HepG2 (cell line): ENCODE data around the gene TMEM167A. TPM values are rescaled to one million over a fixed set of nuclear protein-coding genes. Genes with fewer than 3 reads are reported as not detected.

Source experiments
- BORCS8-MEF2B ChIP-seq: sonication (generic); formaldehyde crosslinking; IDR thresholded peaks from 2 replicates; pipeline ENCODE4 v1.8.0; 2022; ENCODE audit warnings: mild to moderate bottlenecking, missing genetic modification reagents
- BRD4 ChIP-seq: sonication (generic); formaldehyde crosslinking; IDR thresholded peaks from 2 replicates; pipeline ENCODE4 v1.4.0; 2020; ENCODE audit warnings: missing genetic modification reagents
- CBX1 ChIP-seq: IDR thresholded peaks from one replicate; pipeline ENCODE4 v1.6.1; 2016; ENCODE audit warnings: antibody characterized with exemption, low read depth
- FOXK1 ChIP-seq: sonication (generic); formaldehyde crosslinking; IDR thresholded peaks from 2 replicates; pipeline ENCODE4 v1.4.0; 2020; ENCODE audit warnings: low read depth, missing genetic modification reagents, borderline replicate concordance
- GZF1 ChIP-seq: sonication (generic); formaldehyde crosslinking; IDR thresholded peaks from 2 replicates; pipeline ENCODE4 v1.5.1; 2020; ENCODE audit warnings: mild to moderate bottlenecking, missing genetic modification reagents
- HNF4A ChIP-seq: sonication (generic); formaldehyde crosslinking; IDR thresholded peaks from 2 replicates; pipeline ENCODE4 v1.4.0; 2020; ENCODE audit warnings: missing genetic modification reagents
- MAF1 ChIP-seq: sonication (generic); formaldehyde crosslinking; IDR thresholded peaks from 2 replicates; pipeline ENCODE4 v1.5.0; 2020; ENCODE audit warnings: missing genetic modification reagents, borderline replicate concordance
- PHF5A ChIP-seq: IDR thresholded peaks from one replicate; pipeline ENCODE4 v1.6.1; 2018; ENCODE audit warnings: low read depth, missing genetic modification reagents; ENCODE audit not compliant: unreplicated experiment
- SMYD3 ChIP-seq: sonication (generic); formaldehyde crosslinking; IDR thresholded peaks from 2 replicates; pipeline ENCODE4 v1.8.1; 2023; ENCODE audit warnings: mild to moderate bottlenecking, missing genetic modification reagents
- SNAPC2 ChIP-seq: sonication (generic); formaldehyde crosslinking; IDR thresholded peaks from 2 replicates; pipeline ENCODE4 v1.8.1; 2022; ENCODE audit warnings: mild to moderate bottlenecking, missing genetic modification reagents
- ZBTB21 ChIP-seq: sonication (generic); formaldehyde crosslinking; IDR thresholded peaks from 2 replicates; pipeline ENCODE4 v1.4.0; 2020; ENCODE audit warnings: missing genetic modification reagents
- ZBTB3 ChIP-seq: sonication (generic); formaldehyde crosslinking; IDR thresholded peaks from 2 replicates; pipeline ENCODE4 v1.4.0; 2020; ENCODE audit warnings: low read depth, mild to moderate bottlenecking, moderate library complexity, missing genetic modification reagents, borderline replicate concordance
- ZNF121 ChIP-seq: sonication (generic); formaldehyde crosslinking; IDR thresholded peaks from 2 replicates; pipeline ENCODE4 v1.5.0; 2020; ENCODE audit warnings: mild to moderate bottlenecking, missing genetic modification reagents
- ZNF296 ChIP-seq: sonication (generic); formaldehyde crosslinking; conservative IDR thresholded peaks from 2 replicates; pipeline ENCODE4 v1.5.0; 2020; ENCODE audit warnings: mild to moderate bottlenecking, missing genetic modification reagents
- ZNF337 ChIP-seq: sonication (generic); formaldehyde crosslinking; IDR thresholded peaks from 2 replicates; pipeline ENCODE4 v1.5.1; 2020; ENCODE audit warnings: missing genetic modification reagents, low read depth, mild to moderate bottlenecking, borderline replicate concordance
- ZNF350 ChIP-seq: sonication (generic); formaldehyde crosslinking; IDR thresholded peaks from 2 replicates; pipeline ENCODE4 v1.4.0; 2020; ENCODE audit warnings: mild to moderate bottlenecking, low read depth, missing genetic modification reagents, borderline replicate concordance
- ZNF446 ChIP-seq: sonication (generic); formaldehyde crosslinking; IDR thresholded peaks from 2 replicates; pipeline ENCODE4 v1.5.0; 2020; ENCODE audit warnings: mild to moderate bottlenecking, missing genetic modification reagents
- ZNF451 ChIP-seq: sonication (generic); formaldehyde crosslinking; IDR thresholded peaks from 2 replicates; pipeline ENCODE4 v1.5.0; 2020; ENCODE audit warnings: mild to moderate bottlenecking, missing genetic modification reagents
- ZNF713 ChIP-seq: sonication (generic); formaldehyde crosslinking; IDR thresholded peaks from 2 replicates; pipeline ENCODE4 v1.4.0; 2020; ENCODE audit warnings: mild to moderate bottlenecking, missing genetic modification reagents
- polyA plus RNA-seq, 8 experiments: library from polyadenylated mRNA; depleted of rRNA in 3 of 8; stranded (reverse) in 7 of 8; unstranded in 1 of 8; fragments of >200 nt; fragmentation: Illumina TruSeq in 4 of 8; extraction: Trizol in 4 of 8; gene quantifications; 2 replicates each; pipeline versions ENCODE4 v1.2.1 to v1.2.3, GENCODE V29; 2011 to 2016; ENCODE audit warnings: low read depth in 4 of 8, missing spikeins in 1 of 8, mixed read lengths in 1 of 8; ENCODE audit not compliant: insufficient read depth in 1 of 8
- total RNA-seq, 5 experiments: library from RNA; depleted of rRNA; stranded (reverse); fragments of >200 nt; fragmentation: Illumina TruSeq; extraction: Trizol; gene quantifications; 2 replicates each; pipeline ENCODE4 v1.2.3, GENCODE V29; 2016; ENCODE audit warnings: low read depth in 1 of 5
- TF ChIP-seq, protein P1 (sequence below): sonication (generic); formaldehyde crosslinking; IDR thresholded peaks from 2 replicates; pipeline ENCODE4 v1.5.0; 2020; ENCODE audit warnings: missing genetic modification reagents
- TF ChIP-seq, protein P2 (sequence below): IDR thresholded peaks from 2 replicates; pipeline ENCODE4 v1.6.1; 2016; ENCODE audit warnings: low read depth, borderline replicate concordance
- TF ChIP-seq, protein P3 (sequence below): sonication (generic); formaldehyde crosslinking; IDR thresholded peaks from 2 replicates; pipeline ENCODE4 v1.5.1; 2020; ENCODE audit warnings: mild to moderate bottlenecking, moderate library complexity, missing genetic modification reagents
- TF ChIP-seq, protein P4 (sequence below): IDR thresholded peaks from 2 replicates; pipeline ENCODE4 v1.6.1; 2016
- TF ChIP-seq, protein P5 (sequence below): sonication (generic); formaldehyde crosslinking; IDR thresholded peaks from 2 replicates; pipeline ENCODE4 v1.4.0; 2020; ENCODE audit warnings: low read depth, mild to moderate bottlenecking, missing genetic modification reagents

TMEM167A gene
- total and polyA plus RNA-seq, 2 of the 13 experiments (the other 11 are each of a cell fraction or from before 2014, with no cell fraction given), result 47.0 to 78.7 TPM

DNA sequence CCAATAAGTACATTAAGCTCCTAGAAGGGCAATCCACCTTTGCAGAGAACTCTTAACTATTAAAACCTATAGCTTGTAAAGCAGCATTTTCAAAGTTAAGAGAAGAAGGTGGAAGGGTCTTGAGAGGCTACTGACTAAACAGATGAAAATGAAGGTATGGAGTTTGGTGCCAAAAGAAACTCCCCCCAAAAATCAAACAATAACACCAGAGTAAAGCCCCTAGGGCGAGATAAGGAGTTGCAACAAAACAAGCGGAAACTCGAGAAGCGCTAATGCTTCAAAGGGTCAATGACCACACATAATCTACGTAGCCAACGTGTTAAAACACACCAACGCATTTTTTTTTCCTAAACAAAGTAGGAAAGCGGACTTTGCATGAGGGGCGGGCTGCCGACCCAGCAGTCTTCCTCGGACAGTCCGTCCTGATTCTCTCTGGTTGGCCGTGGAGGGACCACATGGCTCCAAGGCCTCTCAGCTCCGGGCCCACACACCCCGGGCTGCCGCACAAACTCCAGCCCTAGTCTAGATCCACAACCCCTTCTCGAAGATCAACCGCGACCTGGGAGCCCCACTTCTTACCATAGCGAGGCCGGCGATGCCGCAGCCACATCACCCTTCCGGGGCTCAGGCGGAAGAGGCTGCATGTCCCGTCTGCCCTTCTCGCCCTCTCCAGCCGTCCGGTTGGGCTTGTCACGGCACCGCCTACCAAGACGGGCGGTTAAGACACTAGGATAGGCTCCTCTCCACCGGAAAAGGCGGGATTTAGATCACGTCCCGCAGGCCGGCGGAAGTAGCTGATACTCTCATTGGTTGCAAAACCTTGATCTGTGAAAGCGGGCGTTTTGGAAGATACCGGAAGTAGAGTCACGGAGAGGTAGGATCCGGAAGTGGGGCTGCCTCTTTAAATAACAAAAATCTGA lies at the start of gene TMEM167A, which contains the start of gene XRCC4 (continued):
- TF ChIP-seq, protein P1, sequence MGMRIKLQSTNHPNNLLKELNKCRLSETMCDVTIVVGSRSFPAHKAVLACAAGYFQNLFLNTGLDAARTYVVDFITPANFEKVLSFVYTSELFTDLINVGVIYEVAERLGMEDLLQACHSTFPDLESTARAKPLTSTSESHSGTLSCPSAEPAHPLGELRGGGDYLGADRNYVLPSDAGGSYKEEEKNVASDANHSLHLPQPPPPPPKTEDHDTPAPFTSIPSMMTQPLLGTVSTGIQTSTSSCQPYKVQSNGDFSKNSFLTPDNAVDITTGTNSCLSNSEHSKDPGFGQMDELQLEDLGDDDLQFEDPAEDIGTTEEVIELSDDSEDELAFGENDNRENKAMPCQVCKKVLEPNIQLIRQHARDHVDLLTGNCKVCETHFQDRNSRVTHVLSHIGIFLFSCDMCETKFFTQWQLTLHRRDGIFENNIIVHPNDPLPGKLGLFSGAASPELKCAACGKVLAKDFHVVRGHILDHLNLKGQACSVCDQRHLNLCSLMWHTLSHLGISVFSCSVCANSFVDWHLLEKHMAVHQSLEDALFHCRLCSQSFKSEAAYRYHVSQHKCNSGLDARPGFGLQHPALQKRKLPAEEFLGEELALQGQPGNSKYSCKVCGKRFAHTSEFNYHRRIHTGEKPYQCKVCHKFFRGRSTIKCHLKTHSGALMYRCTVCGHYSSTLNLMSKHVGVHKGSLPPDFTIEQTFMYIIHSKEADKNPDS, result no peak
- TF ChIP-seq ZBTB21, result no peak
- TF ChIP-seq MAF1 (CRISPR knock-in tag), result peak; percentile 47; the same call in 1 of the 2 replicates
- no peak for TF ChIP-seq GZF1
- TF ChIP-seq ZNF451, result no peak
- TF ChIP-seq ZNF296 (CRISPR knock-in tag), result no peak
- TF ChIP-seq ZNF446 (CRISPR knock-in tag), result peak; percentile 52; the same call in 1 of the 2 replicates
- peak; percentile 45 for TF ChIP-seq HNF4A (CRISPR knock-in tag)
- TF ChIP-seq ZNF350, result peak; percentile 52; the same call in 1 of the 2 replicates
- no peak for TF ChIP-seq PHF5A (CRISPR knock-in tag)
- no peak for TF ChIP-seq ZNF121 (CRISPR knock-in tag)
- 0 out of 2 replicates have a peak, but pooled peaks have one; percentile 51 for TF ChIP-seq SNAPC2
- TF ChIP-seq ZNF337 (CRISPR knock-in tag), result no peak
- TF ChIP-seq FOXK1 (CRISPR knock-in tag), result peak; percentile 43; the same call in 1 of the 2 replicates
- peak; percentile 68; the same call in 1 of the 2 replicates for TF ChIP-seq BORCS8-MEF2B
- TF ChIP-seq SMYD3, result no peak
- TF ChIP-seq, protein P2, sequence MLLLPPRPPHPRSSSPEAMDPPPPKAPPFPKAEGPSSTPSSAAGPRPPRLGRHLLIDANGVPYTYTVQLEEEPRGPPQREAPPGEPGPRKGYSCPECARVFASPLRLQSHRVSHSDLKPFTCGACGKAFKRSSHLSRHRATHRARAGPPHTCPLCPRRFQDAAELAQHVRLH (CRISPR knock-in tag), result peak; percentile 16; the same call in 1 of the 2 replicates
- TF ChIP-seq, protein P3, sequence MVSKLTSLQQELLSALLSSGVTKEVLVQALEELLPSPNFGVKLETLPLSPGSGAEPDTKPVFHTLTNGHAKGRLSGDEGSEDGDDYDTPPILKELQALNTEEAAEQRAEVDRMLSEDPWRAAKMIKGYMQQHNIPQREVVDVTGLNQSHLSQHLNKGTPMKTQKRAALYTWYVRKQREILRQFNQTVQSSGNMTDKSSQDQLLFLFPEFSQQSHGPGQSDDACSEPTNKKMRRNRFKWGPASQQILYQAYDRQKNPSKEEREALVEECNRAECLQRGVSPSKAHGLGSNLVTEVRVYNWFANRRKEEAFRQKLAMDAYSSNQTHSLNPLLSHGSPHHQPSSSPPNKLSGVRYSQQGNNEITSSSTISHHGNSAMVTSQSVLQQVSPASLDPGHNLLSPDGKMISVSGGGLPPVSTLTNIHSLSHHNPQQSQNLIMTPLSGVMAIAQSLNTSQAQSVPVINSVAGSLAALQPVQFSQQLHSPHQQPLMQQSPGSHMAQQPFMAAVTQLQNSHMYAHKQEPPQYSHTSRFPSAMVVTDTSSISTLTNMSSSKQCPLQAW (CRISPR knock-in tag), result peak; percentile 67; the same call in 1 of the 2 replicates
- TF ChIP-seq ZBTB3 (CRISPR knock-in tag), result no peak
- TF ChIP-seq, protein P4, sequence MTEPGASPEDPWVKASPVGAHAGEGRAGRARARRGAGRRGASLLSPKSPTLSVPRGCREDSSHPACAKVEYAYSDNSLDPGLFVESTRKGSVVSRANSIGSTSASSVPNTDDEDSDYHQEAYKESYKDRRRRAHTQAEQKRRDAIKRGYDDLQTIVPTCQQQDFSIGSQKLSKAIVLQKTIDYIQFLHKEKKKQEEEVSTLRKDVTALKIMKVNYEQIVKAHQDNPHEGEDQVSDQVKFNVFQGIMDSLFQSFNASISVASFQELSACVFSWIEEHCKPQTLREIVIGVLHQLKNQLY (CRISPR knock-in tag), result no peak
- no peak for TF ChIP-seq ZNF713
- peak; percentile 28 for TF ChIP-seq CBX1
- TF ChIP-seq BRD4 (CRISPR knock-in tag), result peak; percentile 85; the same call in 1 of the 2 replicates
- TF ChIP-seq, protein P5, sequence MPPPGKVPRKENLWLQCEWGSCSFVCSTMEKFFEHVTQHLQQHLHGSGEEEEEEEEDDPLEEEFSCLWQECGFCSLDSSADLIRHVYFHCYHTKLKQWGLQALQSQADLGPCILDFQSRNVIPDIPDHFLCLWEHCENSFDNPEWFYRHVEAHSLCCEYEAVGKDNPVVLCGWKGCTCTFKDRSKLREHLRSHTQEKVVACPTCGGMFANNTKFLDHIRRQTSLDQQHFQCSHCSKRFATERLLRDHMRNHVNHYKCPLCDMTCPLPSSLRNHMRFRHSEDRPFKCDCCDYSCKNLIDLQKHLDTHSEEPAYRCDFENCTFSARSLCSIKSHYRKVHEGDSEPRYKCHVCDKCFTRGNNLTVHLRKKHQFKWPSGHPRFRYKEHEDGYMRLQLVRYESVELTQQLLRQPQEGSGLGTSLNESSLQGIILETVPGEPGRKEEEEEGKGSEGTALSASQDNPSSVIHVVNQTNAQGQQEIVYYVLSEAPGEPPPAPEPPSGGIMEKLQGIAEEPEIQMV (CRISPR knock-in tag), result no peak; the same call in 1 of the 2 replicates
